Measurements from ENCODE around the gene RELA. TPM values are rescaled to one million over a fixed set of nuclear protein-coding genes. Genes with fewer than 3 reads are reported as not detected.

The RELA gene
- total and polyA plus RNA-seq, 10 of the 15 experiments (the other 5 are each of a cell fraction or from before 2014, with no cell fraction given), result 5.1 to 56.4 (median 34.2) TPM

GRCh38 chr11:65672982-65673381 is 10.3 kb upstream of the RELA start:
- H3K4me3 ChIP-seq, result no peak overlapping the region
- SMC1A ChIA-PET (ENCODE audit: uncharacterized antibody, unreplicated experiment), result interaction anchor here (1.2 kb wide), 1 partner anchor 35 kb away, joined by 3 read pairs; the partner anchor contains the start of gene SIPA1
- in situ Hi-C loops (cut with MboI) (no loop called here), intact Hi-C loops (cut with micrococcal nuclease; ENCODE audit: unreplicated experiment) (no loop called here)
- no TSS peak for BruUV-seq (replicated peaks)
- H3K27ac ChIP-seq (ENCODE audit: control insufficient read depth, insufficient read depth), result no peak overlapping the region
- H3K79me2 ChIP-seq (ENCODE audit: control insufficient read depth, insufficient read depth, low read length), result no peaks in the 10 kb centered on the region
- CTCF ChIA-PET, result interaction anchor here (0.7 to 1.2 kb wide), 2 partner anchors 33 to 336 kb away, joined by 3 read pairs; no protein-coding TSS in a partner anchor
- H3K9me3 ChIP-seq (replicated peaks; ENCODE audit: control insufficient read depth, insufficient read depth, low read length), result no peaks in the 10 kb centered on the region
- H2AFZ ChIP-seq (ENCODE audit: control insufficient read depth, low read depth, low read length), result no peak overlapping the region
- H3K27me3 ChIP-seq (replicated peaks in 1 of 2; ENCODE audit: control insufficient read depth in 2 of 2, insufficient read depth in 2 of 2, low read length in 1 of 2), result no peaks in the 10 kb centered on the region
- WGBS (ENCODE audit: insufficient coverage, insufficient replicate concordance, low lambda C conversion rate, missing lambda C conversion rate), result 50% methylated on average over 2 of the region's 2 CpGs
- ATAC-seq, result no peak
- H3K4me1 ChIP-seq (ENCODE audit: control insufficient read depth, insufficient read depth, low read length), result no peaks in the 10 kb centered on the region
- H4K20me1 ChIP-seq (ENCODE audit: control insufficient read depth, insufficient read depth), result no peaks in the 10 kb centered on the region
- no peak overlapping the region for H3K9ac ChIP-seq (ENCODE audit: control insufficient read depth, insufficient read depth, low read length)
- H3K4me2 ChIP-seq (ENCODE audit: control insufficient read depth, insufficient read depth), result no peak overlapping the region
- H3K36me3 ChIP-seq (ENCODE audit: control insufficient read depth in 2 of 2, insufficient read depth in 2 of 2, low read length in 1 of 2), result no peaks in the 10 kb centered on the region
- POLR2A ChIA-PET, result interaction anchor here (1.2 kb wide), 1 partner anchor 34 kb away, joined by 4 read pairs; no protein-coding TSS in a partner anchor
- FAIRE-seq, result no peak
- RAD21 ChIA-PET (ENCODE audit: unreplicated experiment), result no interaction called here
- no peak for DNase-seq (ENCODE audit: low read depth, low spot score)
- TF ChIP-seq RCOR1 (conservative IDR thresholded peaks at IDR 0.05; ENCODE audit: low read depth, low read length), result no peak
- TF ChIP-seq SMAD1 (IDR thresholded peaks at IDR 0.05; ENCODE audit: low read depth, partially characterized antibody), result no peak
- no peak for TF ChIP-seq MEF2A (IDR thresholded peaks at IDR 0.05; ENCODE audit: insufficient read depth, low read depth, low read length)

GRCh38 chr11:65672180-65672860 is 9.6 kb upstream of the RELA start:
- TF ChIP-seq STAT3 (IDR thresholded peaks at IDR 0.05; ENCODE audit: low read depth, low read length), result no peak
- TF ChIP-seq SREBF1 (IDR thresholded peaks at IDR 0.05; ENCODE audit: low read length), result no peak
- no peak for TF ChIP-seq MYB (IDR thresholded peaks at IDR 0.05; ENCODE audit: borderline replicate concordance, low read depth, low read length)
- TF ChIP-seq TCF7 (IDR thresholded peaks at IDR 0.05; ENCODE audit: borderline replicate concordance), result no peak
- no peak for TF ChIP-seq ZNF274 (IDR thresholded peaks at IDR 0.05; ENCODE audit: insufficient read depth, insufficient read length)
- no peak for TF ChIP-seq JUND (IDR thresholded peaks at IDR 0.05; ENCODE audit: low read depth, low read length)
- no peak for TF ChIP-seq DPF2 (IDR thresholded peaks at IDR 0.05)
- no TSS peak for BruUV-seq (replicated peaks)
- Histone ChIP-seq H3K4me3 (no peak overlapping the region), H3K27me3 (replicated peaks in 1 of 2; ENCODE audit: control insufficient read depth in 2 of 2, insufficient read depth in 2 of 2, low read length in 1 of 2) (no peaks in the 10 kb centered on the region), H3K9me3 (replicated peaks; ENCODE audit: control insufficient read depth, insufficient read depth, low read length) (no peaks in the 10 kb centered on the region), H2AFZ (ENCODE audit: control insufficient read depth, low read depth, low read length) (no peak overlapping the region), H3K36me3 (ENCODE audit: control insufficient read depth in 2 of 2, insufficient read depth in 2 of 2, low read length in 1 of 2) (no peaks in the 10 kb centered on the region), H3K27ac (ENCODE audit: control insufficient read depth, insufficient read depth) (no peak overlapping the region), H3K4me2 (ENCODE audit: control insufficient read depth, insufficient read depth) (no peak overlapping the region), H4K20me1 (ENCODE audit: control insufficient read depth, insufficient read depth) (no peaks in the 10 kb centered on the region), H3K79me2 (ENCODE audit: control insufficient read depth, insufficient read depth, low read length) (no peaks in the 10 kb centered on the region), H3K9ac (ENCODE audit: control insufficient read depth, insufficient read depth, low read length) (no peak overlapping the region), H3K4me1 (ENCODE audit: control insufficient read depth, insufficient read depth, low read length) (no peaks in the 10 kb centered on the region)
- in situ Hi-C loops (cut with MboI) (no loop called here), intact Hi-C loops (cut with micrococcal nuclease; ENCODE audit: unreplicated experiment) (no loop called here)
- ChIA-PET RAD21 (ENCODE audit: unreplicated experiment) (no interaction called here), CTCF (interaction anchor here (0.7 kb wide), 1 partner anchor 337 kb away, joined by 3 read pairs; no protein-coding TSS in a partner anchor), SMC1A (ENCODE audit: uncharacterized antibody, unreplicated experiment) (interaction anchor here (1.2 kb wide), 1 partner anchor 9 kb away, joined by 3 read pairs; the partner anchor contains the start of gene RELA), POLR2A (interaction anchor here (0.6 to 1.2 kb wide), 2 partner anchors 34 to 805 kb away, joined by 3 to 4 read pairs; no protein-coding TSS in a partner anchor)
- FAIRE-seq (no peak), ATAC-seq (peak; percentile 65), DNase-seq (ENCODE audit: low read depth, low spot score) (no peak)
